Naive B cell (primary cell): Measurements from ENCODE around the gene AXIN2. TPM values are rescaled to one million over a fixed set of nuclear protein-coding genes. Genes with fewer than 3 reads are reported as not detected.
"Not testable (repeated sequence)": the region's sequence is repeated elsewhere in the genome, so short reads cannot be mapped to it uniquely, and the experiment has no call there.

Source experiments
- ATAC-seq, 2 donors: fragments of 150-1000 bp; cut with Tn5 transposase; 2 replicates each; pipeline ENCODE4 v1.10.0; 2021; ENCODE audit warnings: low read depth in 2 of 2, mild to moderate bottlenecking in 2 of 2, moderate library complexity in 2 of 2
- DNase-seq: peaks from one replicate; pipeline ENCODE4 v3.0.0; 2022
- H3K27ac Mint-ChIP-seq, 6 donors: one replicate each; pipeline ENCODE4 v1.8.0; 2020 to 2022; ENCODE audit warnings: mild to moderate bottlenecking in 6 of 6, mixed read lengths in 6 of 6, moderate library complexity in 5 of 6, inconsistent platforms in 2 of 6
- H3K27me3 Mint-ChIP-seq, 3 donors: one replicate each; pipeline ENCODE4 v1.8.0; 2021 to 2022; ENCODE audit warnings: mixed read lengths in 3 of 3, mild to moderate bottlenecking in 1 of 3
- H3K36me3 Mint-ChIP-seq, 2 donors: one replicate each; pipeline ENCODE4 v1.8.0; 2020 to 2022; ENCODE audit warnings: mixed read lengths in 2 of 2, inconsistent platforms in 1 of 2, mild to moderate bottlenecking in 1 of 2
- H3K4me1 Mint-ChIP-seq, 3 donors: one replicate each; pipeline ENCODE4 v1.8.0; 2020 to 2022; ENCODE audit warnings: mixed read lengths in 3 of 3, inconsistent platforms in 1 of 3, mild to moderate bottlenecking in 1 of 3, moderate library complexity in 1 of 3
- H3K4me3 Mint-ChIP-seq, 8 donors: one replicate each; pipeline ENCODE4 v1.8.0; 2020 to 2022; ENCODE audit warnings: mild to moderate bottlenecking in 8 of 8, mixed read lengths in 8 of 8, moderate library complexity in 8 of 8, inconsistent platforms in 2 of 8
- H3K9me3 Mint-ChIP-seq, 7 donors: one replicate each; pipeline ENCODE4 v1.8.0; 2020 to 2022; ENCODE audit warnings: mixed read lengths in 7 of 7, mild to moderate bottlenecking in 5 of 7, inconsistent platforms in 2 of 7, moderate library complexity in 1 of 7
- polyA plus RNA-seq, 6 donors: library from polyadenylated mRNA; unstranded; fragments of 300-500 nt; fragmentation: Illumina TruSeq; gene quantifications; one replicate each; pipeline ENCODE4 v1.2.3, GENCODE V29; 2021; ENCODE audit warnings: low read depth in 6 of 6

The AXIN2 gene
- polyA plus RNA-seq, 6 donors from 2014 or later = 0.08 to 4.7 (median 0.69) TPM; not detected in 3

DNA sequence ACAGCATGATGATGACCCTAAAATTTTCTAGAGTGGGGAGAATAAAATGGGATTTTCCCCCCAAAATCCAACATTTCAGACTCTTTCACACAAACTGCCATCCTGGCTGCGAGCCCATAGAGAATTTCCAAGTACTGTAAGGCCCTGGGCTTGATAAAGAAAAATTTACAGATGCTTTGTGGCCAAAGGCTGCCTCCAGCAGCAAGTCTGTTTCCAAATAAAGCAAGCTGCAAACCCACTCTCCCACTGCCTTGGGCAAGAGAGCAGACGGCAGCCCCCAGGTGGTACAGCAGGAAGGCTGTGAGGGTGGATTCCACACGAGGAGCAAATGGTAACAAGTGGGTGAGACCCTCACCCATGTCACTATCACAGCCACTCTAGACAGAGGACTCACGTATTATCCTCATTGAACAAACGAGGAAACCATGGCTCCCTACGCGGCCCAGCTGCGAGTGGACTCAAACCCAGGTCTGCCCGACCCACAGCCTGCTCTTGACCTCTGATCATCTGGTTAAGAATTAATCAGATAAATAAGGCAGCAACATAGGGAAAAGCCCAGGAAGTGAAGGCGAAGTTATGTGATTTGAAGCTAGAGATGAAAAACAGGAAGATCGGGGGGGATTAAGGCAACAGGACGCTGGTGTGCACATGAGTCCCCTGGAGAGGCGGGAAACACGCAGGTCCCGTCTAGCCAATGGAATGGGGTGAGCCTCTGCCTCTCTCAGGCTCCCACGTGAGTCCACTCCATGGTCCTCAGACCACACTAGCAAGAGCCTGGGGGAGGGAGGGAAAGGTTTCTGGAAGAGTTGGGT is 37.4 kb downstream of the AXIN2 start:
- Mint-ChIP-seq H3K4me3 (no peak overlapping the region), H3K27ac (no peak overlapping the region), H3K36me3 (no peaks in the 10 kb centered on the region), H3K9me3 (peaks cover 0 to 2% (median 0%) of the 10 kb centered on the region in 7 donors), H3K27me3 (no peaks in the 10 kb centered on the region), H3K4me1 (no peaks in the 10 kb centered on the region)
- ATAC-seq (no peak), DNase-seq (no peak)

DNA sequence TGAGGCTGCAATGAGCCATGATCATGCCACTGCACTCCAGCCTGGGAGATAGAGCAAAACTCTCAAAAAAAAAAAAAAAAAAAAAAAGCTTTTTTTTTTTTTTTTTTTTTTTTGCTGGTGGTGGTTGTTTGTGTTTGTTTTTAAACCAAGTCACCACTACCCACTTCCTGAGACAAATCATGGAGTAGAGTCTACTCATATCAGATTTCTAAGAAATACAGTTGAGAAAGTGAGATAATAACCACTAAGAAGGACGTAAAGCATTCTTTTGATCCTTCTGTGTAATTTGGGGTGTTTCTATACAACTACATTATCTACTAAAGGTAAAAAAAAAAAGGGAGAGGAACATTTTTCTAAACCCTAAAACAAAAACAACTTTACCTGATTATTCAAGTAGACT is 38.0 kb downstream of the AXIN2 start:
- Mint-ChIP-seq H3K9me3 (peaks cover 0 to 4% (median 0%) of the 10 kb centered on the region in 7 donors), H3K27ac (no peak overlapping the region), H3K27me3 (peaks cover 0 to 3% (median 0%) of the 10 kb centered on the region in 3 donors), H3K4me3 (no peak overlapping the region), H3K36me3 (no peaks in the 10 kb centered on the region), H3K4me1 (no peaks in the 10 kb centered on the region)
- ATAC-seq (no peak), DNase-seq (no peak)

DNA sequence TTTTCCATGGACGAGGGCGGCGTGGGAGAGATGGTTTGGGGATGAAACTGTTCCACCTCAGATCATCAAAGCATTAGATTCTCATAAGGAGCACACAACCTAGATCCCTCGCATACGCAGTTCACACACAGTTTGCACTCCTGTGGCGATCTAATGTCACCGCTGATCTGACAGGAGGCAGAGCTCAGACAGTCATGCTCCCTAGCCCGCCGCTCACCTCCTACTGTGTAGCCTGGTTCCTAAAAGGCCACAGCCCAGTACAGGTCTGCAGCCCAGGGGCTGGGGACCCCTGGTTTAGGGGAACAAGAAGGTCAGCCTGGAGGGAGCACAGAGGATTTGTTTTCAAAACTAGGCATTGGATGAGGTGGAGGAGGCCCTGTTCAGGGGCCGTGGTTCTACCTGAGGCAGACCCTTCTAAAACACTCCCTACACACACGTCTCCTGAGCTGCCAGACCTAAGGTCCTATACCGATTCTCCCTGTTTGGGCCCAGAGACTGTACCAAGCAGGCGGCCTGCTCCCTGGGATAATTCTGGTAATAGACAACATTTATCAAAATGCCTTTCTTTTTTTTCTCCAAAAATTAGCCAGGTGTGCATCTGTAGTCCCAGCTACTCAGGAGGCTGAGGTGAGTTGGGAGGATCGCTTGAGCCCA is 38.6 kb downstream of the AXIN2 start:
- H3K27me3 Mint-ChIP-seq = peaks cover under 1 to 5% (median 3%) of the 10 kb centered on the region in 3 donors
- H3K27ac Mint-ChIP-seq = peak overlapping the region in 1 of 6 donors; percentile 2
- ATAC-seq = no peak
- DNase-seq = no peak
- no peak overlapping the region for H3K4me3 Mint-ChIP-seq
- no peaks in the 10 kb centered on the region for H3K4me1 Mint-ChIP-seq
- no peaks in the 10 kb centered on the region for H3K36me3 Mint-ChIP-seq
- peaks cover 0 to 4% (median 0%) of the 10 kb centered on the region in 7 donors for H3K9me3 Mint-ChIP-seq

DNA sequence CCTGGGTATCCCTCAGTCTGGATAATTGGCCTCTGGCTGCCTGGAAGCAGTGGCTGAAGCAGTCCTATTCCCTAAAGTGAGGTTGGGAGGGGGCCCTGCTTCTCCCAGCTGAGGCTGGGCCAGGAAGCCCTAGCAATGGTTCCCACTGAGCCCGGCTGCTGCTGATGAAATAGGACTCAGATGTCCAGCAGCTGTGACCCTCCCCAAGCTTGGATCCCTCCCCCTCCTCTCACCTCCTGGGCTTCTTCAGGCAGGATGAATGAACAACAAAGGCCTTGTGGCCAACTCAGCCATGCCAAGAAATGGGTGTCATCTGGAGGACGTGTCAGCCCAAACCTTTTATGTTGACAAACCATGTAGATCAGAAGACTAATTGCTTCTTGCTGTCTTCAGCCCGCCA is 42.0 kb downstream of the AXIN2 start:
- H3K4me1 Mint-ChIP-seq = no peaks in the 10 kb centered on the region
- H3K27me3 Mint-ChIP-seq = peaks cover 12 to 26% (median 18%) of the 10 kb centered on the region in 3 donors
- DNase-seq (no peak), ATAC-seq (no peak)
- H3K27ac Mint-ChIP-seq = peak overlapping the region in 1 of 6 donors; percentile 68
- peaks cover 0 to 4% (median 0%) of the 10 kb centered on the region in 7 donors for H3K9me3 Mint-ChIP-seq
- H3K4me3 Mint-ChIP-seq = no peak overlapping the region
- H3K36me3 Mint-ChIP-seq = no peaks in the 10 kb centered on the region

DNA sequence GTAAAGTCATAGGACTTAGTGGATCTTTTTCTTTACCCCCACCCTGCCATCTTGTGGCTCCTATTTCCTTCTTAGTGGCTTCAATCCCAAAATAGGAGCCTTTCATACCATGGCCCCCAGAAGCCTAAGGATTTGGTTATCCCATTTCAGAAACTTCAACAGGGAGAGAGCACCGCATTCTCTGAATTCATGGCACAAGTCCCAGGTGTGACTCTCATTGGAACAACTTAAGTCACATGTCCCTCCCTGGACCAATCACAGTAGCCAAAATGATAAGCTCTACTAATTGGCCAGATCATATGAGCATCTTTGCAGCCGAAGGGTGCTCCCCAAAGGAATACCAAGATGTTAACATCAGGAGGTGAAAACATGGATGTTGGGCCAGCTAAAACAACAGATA is 43.2 kb downstream of the AXIN2 start:
- H3K27ac Mint-ChIP-seq = peak overlapping the region in 1 of 6 donors; percentile 33

DNA sequence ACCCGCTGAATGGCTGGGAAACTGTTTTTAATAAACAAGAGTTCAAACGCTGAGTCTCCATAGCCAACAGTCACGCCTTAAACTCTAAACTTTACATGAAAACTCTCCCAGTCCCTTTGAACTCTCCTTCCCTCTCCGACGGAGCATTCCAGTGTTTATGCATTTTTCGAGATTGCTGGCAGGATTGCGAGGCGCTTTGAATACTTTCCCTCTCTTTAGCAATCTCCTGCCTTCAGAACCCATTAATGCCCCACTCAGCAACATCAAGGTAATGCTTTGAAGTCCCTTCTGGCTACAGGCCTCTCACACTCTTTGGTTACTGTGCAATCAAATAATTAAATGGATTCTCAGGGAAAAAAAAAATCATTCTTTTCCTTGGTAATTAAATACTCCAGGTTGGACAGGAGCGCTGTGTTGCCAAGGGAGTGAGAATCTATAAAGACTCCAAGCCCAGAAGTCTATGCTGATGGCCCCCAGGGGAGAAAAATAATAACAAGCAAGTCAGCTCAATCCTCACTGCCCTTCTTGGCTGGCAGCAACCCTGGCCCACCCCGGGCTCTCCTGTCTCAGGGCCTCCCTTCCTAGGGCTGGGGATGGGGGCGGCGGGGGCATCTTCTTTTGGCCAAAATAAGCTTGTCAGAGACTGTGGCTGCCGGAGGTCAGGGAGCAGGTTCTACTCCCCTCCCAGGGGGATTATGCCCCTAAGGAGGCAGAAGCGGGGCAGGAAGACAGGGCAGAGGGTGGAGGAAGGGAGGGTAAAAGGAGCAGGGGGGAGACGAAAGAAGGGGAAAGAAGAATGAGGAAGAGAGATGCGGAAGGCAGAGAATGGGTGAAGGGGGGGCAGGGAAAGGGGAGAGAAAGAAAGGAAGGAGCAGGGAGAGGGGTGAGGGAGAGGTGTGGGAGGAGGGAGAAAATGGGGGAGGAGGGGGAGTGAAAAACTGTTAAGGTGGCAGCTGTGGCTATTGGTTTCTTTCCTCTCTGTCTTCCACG is 45.2 kb downstream of the AXIN2 start:
- Mint-ChIP-seq H3K4me1 (no peaks in the 10 kb centered on the region), H3K4me3 (no peak overlapping the region), H3K27me3 (peaks cover 15 to 32% (median 25%) of the 10 kb centered on the region in 3 donors), H3K27ac (no peak overlapping the region), H3K9me3 (peaks cover 0 to 6% (median 0%) of the 10 kb centered on the region in 7 donors), H3K36me3 (no peaks in the 10 kb centered on the region)
- no peak for DNase-seq
- ATAC-seq = no peak

More for the DNA sequence above, 43.2 kb downstream of the AXIN2 start:
- Mint-ChIP-seq H3K27me3 (peaks cover 12 to 32% (median 25%) of the 10 kb centered on the region in 3 donors), H3K4me3 (no peak overlapping the region), H3K36me3 (no peaks in the 10 kb centered on the region), H3K4me1 (no peaks in the 10 kb centered on the region), H3K9me3 (peaks cover 0 to 4% (median 0%) of the 10 kb centered on the region in 7 donors)
- no peak for DNase-seq
- ATAC-seq = no peak

DNA sequence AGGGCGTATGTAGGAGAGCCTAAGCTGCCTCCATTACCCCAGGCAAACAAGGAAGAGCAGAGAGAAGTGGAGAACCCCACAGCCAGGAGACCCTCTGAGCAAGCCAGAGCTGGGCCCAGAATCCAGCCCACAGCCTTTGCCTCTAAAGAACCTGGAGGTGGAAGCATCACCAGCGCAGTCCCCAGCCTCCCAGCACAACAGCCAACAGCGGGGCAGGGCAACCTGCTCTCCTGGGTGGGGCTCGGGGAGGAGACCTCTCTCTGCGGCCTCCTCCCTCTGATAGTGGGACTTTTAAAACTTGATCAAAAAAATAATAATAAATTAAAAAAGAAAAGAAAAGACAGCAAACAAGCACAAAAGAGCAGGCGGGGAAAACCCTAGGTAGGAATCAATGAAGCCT is 45.9 kb downstream of the AXIN2 start:
- Mint-ChIP-seq H3K27ac (no peak overlapping the region), H3K36me3 (no peaks in the 10 kb centered on the region), H3K27me3 (peaks cover 15 to 32% (median 25%) of the 10 kb centered on the region in 3 donors), H3K4me3 (no peak overlapping the region), H3K4me1 (no peaks in the 10 kb centered on the region), H3K9me3 (peaks cover 0 to 6% (median 0%) of the 10 kb centered on the region in 7 donors)
- ATAC-seq = no peak
- DNase-seq = no peak

DNA sequence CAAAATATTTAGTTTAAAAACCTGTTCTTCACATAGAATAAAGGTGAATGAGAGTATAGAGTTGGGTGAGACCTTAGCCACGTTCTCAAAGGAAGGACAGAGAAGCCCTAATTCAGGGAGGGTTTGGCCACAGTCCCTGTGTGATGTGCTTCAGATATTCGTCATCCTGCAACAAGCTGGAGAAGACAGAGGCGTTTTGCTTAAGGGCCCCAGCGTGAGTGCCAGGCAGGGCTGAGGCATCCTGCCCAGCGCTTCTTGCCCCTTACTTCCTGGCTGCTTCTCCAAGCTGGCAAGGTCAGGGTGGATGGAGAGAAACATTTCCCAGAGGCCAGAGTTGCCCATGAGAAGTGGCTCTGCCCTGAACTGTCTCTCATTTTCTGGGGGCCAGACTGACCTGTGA is 46.9 kb downstream of the AXIN2 start:
- Mint-ChIP-seq H3K27me3 (peaks cover 15 to 32% (median 25%) of the 10 kb centered on the region in 3 donors), H3K27ac (no peak overlapping the region), H3K36me3 (no peaks in the 10 kb centered on the region), H3K4me3 (no peak overlapping the region), H3K9me3 (peaks cover 0 to 4% (median 0%) of the 10 kb centered on the region in 7 donors), H3K4me1 (no peaks in the 10 kb centered on the region)
- no peak for DNase-seq
- ATAC-seq = no peak

DNA sequence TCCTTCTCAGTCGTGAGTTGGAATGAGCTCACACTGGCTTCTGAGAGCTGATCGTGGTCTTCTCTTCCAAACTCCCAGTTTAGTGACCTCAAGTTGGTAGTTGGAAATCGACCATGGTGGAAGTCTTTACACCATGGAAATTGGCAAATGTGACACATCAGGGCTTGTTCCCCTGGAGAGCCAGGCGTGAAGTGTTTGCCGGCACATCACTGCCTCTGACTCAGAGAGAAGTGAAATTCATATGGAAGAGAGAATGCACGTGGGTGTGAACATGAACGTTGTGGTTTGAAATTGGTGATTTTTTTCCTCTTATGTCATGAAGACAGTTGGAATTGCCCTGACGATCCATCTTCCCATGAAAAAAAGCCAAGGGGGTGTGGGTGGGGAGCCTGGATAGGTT is 47.4 kb downstream of the AXIN2 start:
- Mint-ChIP-seq H3K9me3 (peaks cover 0 to 4% (median 0%) of the 10 kb centered on the region in 7 donors), H3K36me3 (no peaks in the 10 kb centered on the region), H3K4me1 (no peaks in the 10 kb centered on the region), H3K27ac (no peak overlapping the region), H3K4me3 (no peak overlapping the region), H3K27me3 (peaks cover 15 to 32% (median 25%) of the 10 kb centered on the region in 3 donors)
- ATAC-seq (no peak), DNase-seq (no peak)

DNA sequence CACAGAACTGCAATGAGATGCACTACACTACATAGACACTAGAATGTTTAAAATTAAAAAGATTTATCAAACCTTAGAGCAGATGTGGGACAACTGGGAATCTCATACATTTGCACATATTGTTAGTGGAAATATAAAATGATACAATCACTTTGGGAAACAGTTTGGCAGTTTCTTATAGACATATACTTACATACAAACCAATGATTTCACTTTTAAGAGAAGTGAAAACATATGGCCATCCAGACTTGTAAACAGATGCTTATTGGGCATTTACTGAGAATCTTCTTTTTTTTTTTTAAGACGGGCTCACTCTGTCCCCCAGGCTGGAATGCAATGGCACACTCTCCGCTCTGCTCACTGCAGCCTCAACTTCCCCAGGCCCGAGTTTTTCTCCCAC is 50.1 kb downstream of the AXIN2 start:
- no peak for DNase-seq
- H3K27me3 Mint-ChIP-seq = peaks cover 7 to 18% (median 16%) of the 10 kb centered on the region in 3 donors
- no peaks in the 10 kb centered on the region for H3K36me3 Mint-ChIP-seq
- ATAC-seq = no peak
- no peak overlapping the region for H3K4me3 Mint-ChIP-seq
- peaks cover 0 to 5% (median 0%) of the 10 kb centered on the region in 7 donors for H3K9me3 Mint-ChIP-seq
- no peaks in the 10 kb centered on the region for H3K4me1 Mint-ChIP-seq
- no peak overlapping the region for H3K27ac Mint-ChIP-seq

DNA sequence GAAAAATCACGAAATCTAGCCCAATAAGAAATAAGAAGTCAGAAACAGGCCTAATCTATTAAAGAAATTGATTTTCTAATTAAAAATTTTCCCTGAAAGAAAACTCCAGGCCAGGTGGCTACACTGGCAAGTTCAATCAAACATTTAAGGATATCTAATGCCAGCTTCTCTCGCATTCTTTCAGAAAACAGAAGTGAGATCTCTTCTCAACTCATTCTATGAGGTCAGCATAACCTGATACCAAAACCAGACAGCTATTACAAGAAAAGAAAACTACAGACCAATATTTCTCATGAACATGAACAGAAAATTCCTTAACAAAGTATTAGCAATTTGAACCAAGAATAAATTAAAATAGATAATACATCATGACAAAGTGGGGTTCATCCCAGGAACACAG is 52.4 kb downstream of the AXIN2 start:
- no peak overlapping the region for H3K27ac Mint-ChIP-seq
- no peak for DNase-seq

DNA sequence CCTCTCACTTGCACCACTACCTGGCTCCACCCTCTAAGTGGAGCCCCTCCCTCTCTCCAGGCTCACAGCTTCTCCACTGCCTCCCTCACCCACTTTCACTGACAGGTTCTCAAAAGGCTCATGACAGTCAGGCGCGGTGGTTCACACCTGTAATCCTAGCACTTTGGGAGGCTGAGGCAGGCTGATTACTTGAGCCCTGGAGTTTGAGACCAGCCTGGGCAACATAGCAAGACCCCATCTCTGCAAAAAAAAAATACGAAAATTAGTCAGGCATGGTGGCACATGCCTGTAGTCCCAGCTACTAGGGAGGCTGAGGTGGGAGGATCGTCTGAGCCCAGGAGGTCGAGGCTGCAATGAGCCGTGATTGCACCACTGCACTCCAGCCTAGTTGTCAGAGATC is 56.8 kb downstream of the AXIN2 start:
- H3K36me3 Mint-ChIP-seq, H3K4me3 Mint-ChIP-seq, ATAC-seq, DNase-seq, H3K9me3 Mint-ChIP-seq, H3K4me1 Mint-ChIP-seq, H3K27ac Mint-ChIP-seq: not testable (repeated sequence)
- peaks cover 10 to 14% (median 11%) of the 10 kb centered on the region in 3 donors for H3K27me3 Mint-ChIP-seq

More for the DNA sequence above, 52.4 kb downstream of the AXIN2 start:
- no peaks in the 10 kb centered on the region for H3K4me1 Mint-ChIP-seq
- H3K36me3 Mint-ChIP-seq = no peaks in the 10 kb centered on the region
- H3K4me3 Mint-ChIP-seq = no peak overlapping the region
- peaks cover 0 to 9% (median 0%) of the 10 kb centered on the region in 7 donors for H3K9me3 Mint-ChIP-seq
- H3K27me3 Mint-ChIP-seq = peaks cover 2 to 14% (median 6%) of the 10 kb centered on the region in 3 donors
- ATAC-seq = no peak

DNA sequence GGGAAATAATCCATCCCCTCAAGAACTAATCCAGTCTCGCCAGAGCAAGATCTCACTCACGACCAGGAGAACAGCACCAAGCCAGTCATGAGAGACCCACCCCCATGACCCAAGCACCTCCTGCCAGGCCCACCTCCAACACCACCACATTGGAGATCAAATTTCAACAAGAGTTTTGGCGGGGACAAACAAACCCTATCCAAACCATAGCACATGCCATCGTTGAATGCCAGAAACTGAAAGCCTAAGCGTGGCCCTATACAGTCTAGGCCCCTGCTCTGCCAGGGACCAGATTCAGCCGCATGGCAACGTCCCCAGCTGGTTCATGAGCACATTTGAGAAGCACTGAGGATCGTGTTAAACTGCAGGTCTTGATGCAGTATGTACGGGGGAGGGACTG is 57.3 kb downstream of the AXIN2 start:
- no peak for ATAC-seq
- H3K9me3 Mint-ChIP-seq = peaks cover 0 to 9% (median 0%) of the 10 kb centered on the region in 7 donors
- peaks cover 13 to 19% (median 15%) of the 10 kb centered on the region in 3 donors for H3K27me3 Mint-ChIP-seq
- no peak overlapping the region for H3K27ac Mint-ChIP-seq
- no peak overlapping the region for H3K4me3 Mint-ChIP-seq
- H3K4me1 Mint-ChIP-seq = no peaks in the 10 kb centered on the region
- DNase-seq = no peak
- no peaks in the 10 kb centered on the region for H3K36me3 Mint-ChIP-seq
